Breast epithelium (tissue), 3 donors: ENCODE data around the gene SELPLG.

ENCODE experiments used
- POLR2A ChIP-seq: fragments of 450-650 bp; IDR thresholded peaks from one replicate; pipeline ENCODE4 v1.6.1; 2016; ENCODE audit warnings: antibody characterized with exemption, mild to moderate bottlenecking, moderate library complexity
- TF ChIP-seq, protein P1 (sequence below), 3 donors: fragments of 450-650 bp; IDR thresholded peaks; one replicate each; pipeline ENCODE4 v1.5.1; 2016 to 2017; ENCODE audit warnings: antibody characterized with exemption in 3 of 3, mild to moderate bottlenecking in 3 of 3, moderate library complexity in 3 of 3

DNA sequence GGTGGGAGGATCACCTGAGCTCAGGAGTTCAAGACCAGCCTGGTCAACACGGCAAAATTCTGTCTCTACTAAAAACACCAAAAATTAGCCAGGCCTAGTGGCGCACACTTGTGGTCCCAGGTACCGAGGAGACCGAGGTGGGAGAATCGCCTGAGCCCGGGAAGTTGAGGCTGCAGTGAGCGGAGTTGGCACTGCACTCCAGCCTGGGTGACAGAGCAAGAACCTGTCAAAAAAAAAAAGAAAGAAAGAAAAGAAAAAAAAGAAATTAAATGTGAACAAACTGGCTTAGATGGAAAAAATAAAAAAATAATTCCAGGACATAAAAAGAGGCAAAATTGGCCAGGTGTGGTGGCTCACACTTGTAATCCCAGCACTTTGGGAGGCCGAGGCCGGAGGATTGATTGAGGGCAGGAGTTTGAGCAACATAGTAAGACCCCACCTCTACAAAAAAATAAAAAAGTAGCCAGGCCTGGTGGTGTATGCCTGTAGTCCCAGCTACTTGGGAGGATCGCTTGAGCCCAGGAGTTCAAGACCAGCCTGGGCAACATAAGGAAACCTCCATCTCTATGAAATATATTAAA lies 39.3 kb downstream of the SELPLG start:
- TF ChIP-seq, protein P1, sequence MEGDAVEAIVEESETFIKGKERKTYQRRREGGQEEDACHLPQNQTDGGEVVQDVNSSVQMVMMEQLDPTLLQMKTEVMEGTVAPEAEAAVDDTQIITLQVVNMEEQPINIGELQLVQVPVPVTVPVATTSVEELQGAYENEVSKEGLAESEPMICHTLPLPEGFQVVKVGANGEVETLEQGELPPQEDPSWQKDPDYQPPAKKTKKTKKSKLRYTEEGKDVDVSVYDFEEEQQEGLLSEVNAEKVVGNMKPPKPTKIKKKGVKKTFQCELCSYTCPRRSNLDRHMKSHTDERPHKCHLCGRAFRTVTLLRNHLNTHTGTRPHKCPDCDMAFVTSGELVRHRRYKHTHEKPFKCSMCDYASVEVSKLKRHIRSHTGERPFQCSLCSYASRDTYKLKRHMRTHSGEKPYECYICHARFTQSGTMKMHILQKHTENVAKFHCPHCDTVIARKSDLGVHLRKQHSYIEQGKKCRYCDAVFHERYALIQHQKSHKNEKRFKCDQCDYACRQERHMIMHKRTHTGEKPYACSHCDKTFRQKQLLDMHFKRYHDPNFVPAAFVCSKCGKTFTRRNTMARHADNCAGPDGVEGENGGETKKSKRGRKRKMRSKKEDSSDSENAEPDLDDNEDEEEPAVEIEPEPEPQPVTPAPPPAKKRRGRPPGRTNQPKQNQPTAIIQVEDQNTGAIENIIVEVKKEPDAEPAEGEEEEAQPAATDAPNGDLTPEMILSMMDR (IDR thresholded peaks at IDR 0.05): no peak
- no peak for TF ChIP-seq POLR2A
